ENCODE data around the gene UGT1A9. TPM values are rescaled to one million over a fixed set of nuclear protein-coding genes. Genes with fewer than 3 reads are reported as not detected.
A peak's percentile ranks its signal among the peaks of the same experiment; 100 is the strongest.

UGT1A9 gene
- total and polyA plus RNA-seq, 4 donors, result not detected

DNA sequence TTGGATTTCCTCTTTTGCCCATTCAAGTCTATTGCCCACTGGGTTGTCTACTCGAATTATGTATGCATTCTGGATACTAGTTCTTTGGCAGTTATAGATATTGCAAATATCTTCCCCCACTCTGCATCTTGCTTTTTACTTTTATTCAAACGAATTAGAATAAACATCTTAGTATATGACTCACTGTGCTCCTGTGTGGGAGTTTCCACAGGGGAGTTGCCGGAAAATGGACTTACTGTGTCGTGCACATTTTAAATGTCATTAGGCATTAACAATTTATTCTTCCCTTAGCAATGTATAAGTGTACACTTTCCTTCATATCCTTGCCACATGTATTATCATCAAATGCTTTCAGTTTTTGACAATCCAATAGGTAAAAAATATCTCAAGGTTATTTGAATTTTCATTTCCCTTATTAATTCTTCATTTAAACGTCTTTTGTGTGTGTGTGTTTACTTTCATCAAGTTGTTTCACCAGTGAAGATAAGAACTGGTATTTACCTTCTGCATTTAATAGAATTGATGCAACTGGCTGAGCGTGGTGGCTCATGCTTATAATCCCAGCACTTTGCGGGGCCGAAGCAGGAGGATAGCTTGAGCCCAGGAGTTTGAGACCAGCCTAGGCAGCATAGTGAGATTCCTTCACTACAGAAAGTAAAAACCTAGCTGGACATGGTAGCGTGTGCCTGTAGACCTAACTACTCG, 36.4 kb downstream of the UGT1A9 start:
- no peaks in the 10 kb centered on the region for H3K9me3 ChIP-seq (ENCODE audit: control insufficient read depth in 4 of 4, insufficient read depth in 3 of 4, low read length in 3 of 4)
- no peak for DNase-seq
- TF ChIP-seq, protein P1, sequence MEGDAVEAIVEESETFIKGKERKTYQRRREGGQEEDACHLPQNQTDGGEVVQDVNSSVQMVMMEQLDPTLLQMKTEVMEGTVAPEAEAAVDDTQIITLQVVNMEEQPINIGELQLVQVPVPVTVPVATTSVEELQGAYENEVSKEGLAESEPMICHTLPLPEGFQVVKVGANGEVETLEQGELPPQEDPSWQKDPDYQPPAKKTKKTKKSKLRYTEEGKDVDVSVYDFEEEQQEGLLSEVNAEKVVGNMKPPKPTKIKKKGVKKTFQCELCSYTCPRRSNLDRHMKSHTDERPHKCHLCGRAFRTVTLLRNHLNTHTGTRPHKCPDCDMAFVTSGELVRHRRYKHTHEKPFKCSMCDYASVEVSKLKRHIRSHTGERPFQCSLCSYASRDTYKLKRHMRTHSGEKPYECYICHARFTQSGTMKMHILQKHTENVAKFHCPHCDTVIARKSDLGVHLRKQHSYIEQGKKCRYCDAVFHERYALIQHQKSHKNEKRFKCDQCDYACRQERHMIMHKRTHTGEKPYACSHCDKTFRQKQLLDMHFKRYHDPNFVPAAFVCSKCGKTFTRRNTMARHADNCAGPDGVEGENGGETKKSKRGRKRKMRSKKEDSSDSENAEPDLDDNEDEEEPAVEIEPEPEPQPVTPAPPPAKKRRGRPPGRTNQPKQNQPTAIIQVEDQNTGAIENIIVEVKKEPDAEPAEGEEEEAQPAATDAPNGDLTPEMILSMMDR (IDR thresholded peaks at IDR 0.05; ENCODE audit: control extremely low read depth, extremely low read depth), result no peak
- H3K4me3 ChIP-seq, result no peak overlapping the region
- H3K36me3 ChIP-seq (ENCODE audit: control insufficient read depth in 4 of 4, insufficient read depth in 4 of 4, low read length in 4 of 4), result no peaks in the 10 kb centered on the region
- H3K9ac ChIP-seq (ENCODE audit: insufficient read depth in 1 of 2, low read length in 2 of 2), result no peak overlapping the region
- 73 to 86% methylated on average over 10 of the region's 10 CpGs for WGBS, 2 donors
- no peak for ATAC-seq (ENCODE audit: insufficient read depth, low FRiP score)
- no peak overlapping the region for H3K27ac ChIP-seq (ENCODE audit: low read depth in 1 of 2, low read length in 1 of 2)
- H3K4me1 ChIP-seq (ENCODE audit: control insufficient read depth in 5 of 5, insufficient read depth in 5 of 5, low read length in 5 of 5), result no peaks in the 10 kb centered on the region
- H3K27me3 ChIP-seq (ENCODE audit: control insufficient read depth in 3 of 3, insufficient read depth in 3 of 3, low read length in 2 of 3), result no peaks in the 10 kb centered on the region

DNA sequence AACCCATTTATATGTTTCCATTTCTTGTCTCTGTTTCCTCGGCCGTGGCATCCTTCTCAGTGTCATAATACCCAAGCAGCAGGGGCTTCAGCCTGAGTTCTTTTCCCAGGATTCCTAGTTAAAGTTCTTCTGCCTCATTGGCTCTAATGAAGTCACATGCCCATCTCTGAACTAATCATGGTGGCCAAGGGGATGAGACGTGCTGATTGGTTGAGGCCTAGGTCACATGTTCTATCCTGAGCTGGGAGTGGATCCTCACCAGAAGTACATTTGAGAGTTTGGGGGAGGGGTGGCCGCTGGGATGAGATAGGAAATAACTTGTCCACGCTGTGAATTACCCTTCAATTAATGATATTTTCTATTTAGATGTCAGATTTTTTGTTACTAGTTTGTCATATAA, 37.2 kb downstream of the UGT1A9 start:
- DNase-seq (no peak), ATAC-seq (ENCODE audit: insufficient read depth, low FRiP score) (no peak)
- no peaks in the 10 kb centered on the region for H3K27me3 ChIP-seq (ENCODE audit: control insufficient read depth in 3 of 3, insufficient read depth in 3 of 3, low read length in 2 of 3)
- H3K9ac ChIP-seq (ENCODE audit: insufficient read depth in 1 of 2, low read length in 2 of 2), result no peak overlapping the region
- H3K36me3 ChIP-seq (ENCODE audit: control insufficient read depth in 4 of 4, insufficient read depth in 4 of 4, low read length in 4 of 4), result no peaks in the 10 kb centered on the region
- WGBS, 2 donors, result 80 to 89% methylated on average over 5 of the region's 5 CpGs
- TF ChIP-seq, protein P1 (IDR thresholded peaks at IDR 0.05; ENCODE audit: control extremely low read depth, extremely low read depth), result no peak
- no peak overlapping the region for H3K4me3 ChIP-seq
- no peaks in the 10 kb centered on the region for H3K4me1 ChIP-seq (ENCODE audit: control insufficient read depth in 5 of 5, insufficient read depth in 5 of 5, low read length in 5 of 5)
- no peak overlapping the region for H3K27ac ChIP-seq (ENCODE audit: low read depth in 1 of 2, low read length in 1 of 2)
- H3K9me3 ChIP-seq (ENCODE audit: control insufficient read depth in 4 of 4, insufficient read depth in 3 of 4, low read length in 3 of 4), result no peaks in the 10 kb centered on the region

DNA sequence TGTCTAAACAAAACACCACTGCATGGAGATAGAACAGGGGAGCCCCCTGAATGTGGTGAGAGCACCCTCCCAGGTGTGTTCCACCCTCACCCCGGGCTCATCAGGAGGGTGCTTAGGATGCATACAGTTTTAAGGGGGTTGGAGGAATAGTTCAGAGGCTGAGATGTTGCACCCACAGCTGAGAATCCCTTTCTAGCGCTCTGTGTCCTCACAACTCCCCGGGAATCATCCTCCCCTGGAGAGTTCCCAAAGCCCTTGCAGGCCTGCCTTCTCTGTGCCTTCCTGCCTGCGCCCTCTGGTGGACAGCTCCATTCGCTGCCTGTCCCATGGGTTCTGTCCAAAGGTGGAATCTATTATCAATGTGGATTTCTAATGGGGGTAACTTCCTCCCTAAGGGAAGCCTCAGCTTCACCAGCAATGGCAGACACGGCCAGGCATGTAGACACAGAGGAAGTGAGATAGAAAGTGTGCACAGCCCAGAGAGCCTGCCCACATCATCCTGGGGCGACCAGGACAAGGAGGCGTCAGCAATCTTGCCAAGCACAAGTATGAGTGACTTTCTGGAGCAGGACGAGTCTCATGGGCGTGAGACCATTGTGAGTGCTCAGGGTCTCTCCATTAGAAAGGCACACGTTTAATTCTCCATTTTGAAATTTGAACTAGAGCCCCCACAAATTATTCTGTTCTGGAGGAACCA, 39.8 kb downstream of the UGT1A9 start:
- Histone ChIP-seq H3K9me3 (ENCODE audit: control insufficient read depth in 4 of 4, insufficient read depth in 3 of 4, low read length in 3 of 4) (no peaks in the 10 kb centered on the region), H3K4me3 (no peak overlapping the region), H3K9ac (ENCODE audit: insufficient read depth in 1 of 2, low read length in 2 of 2) (no peak overlapping the region), H3K27ac (ENCODE audit: low read depth in 1 of 2, low read length in 1 of 2) (no peak overlapping the region), H3K36me3 (ENCODE audit: control insufficient read depth in 4 of 4, insufficient read depth in 4 of 4, low read length in 4 of 4) (no peaks in the 10 kb centered on the region), H3K27me3 (ENCODE audit: control insufficient read depth in 3 of 3, insufficient read depth in 3 of 3, low read length in 2 of 3) (no peaks in the 10 kb centered on the region), H3K4me1 (ENCODE audit: control insufficient read depth in 5 of 5, insufficient read depth in 5 of 5, low read length in 5 of 5) (no peaks in the 10 kb centered on the region)
- WGBS, 2 donors, result 38 to 42% methylated on average over 11 of the region's 11 CpGs
- DNase-seq (peak; percentile 78 to 84 (median 83)), ATAC-seq (ENCODE audit: insufficient read depth, low FRiP score) (peak; percentile 72)
- TF ChIP-seq, protein P1 (IDR thresholded peaks at IDR 0.05; ENCODE audit: control extremely low read depth, extremely low read depth), result peak; percentile 55
